ENCODE data around the gene EXD3. TPM values are rescaled to one million over a fixed set of nuclear protein-coding genes. Genes with fewer than 3 reads are reported as not detected.

The EXD3 gene
- total and polyA plus RNA-seq, 8 donors = 12.9 to 105 (median 24.0) TPM

- no peaks in the 10 kb centered on the region for H3K36me3 ChIP-seq
- peaks cover 7 to 94% (median 45%) of the 10 kb centered on the region in 3 donors for H3K27me3 ChIP-seq
- H3K4me3 ChIP-seq = peak overlapping the region; percentile 43 to 62 (median 54)
- peak in 1 of 2 donors; percentile 79 for DNase-seq
- intact Hi-C loops (cut with DNase I; ENCODE audit: low total_unique reads) = loop anchor here (10.0 kb wide), 1 partner anchor 105 kb away; no protein-coding TSS in a partner anchor
- peak overlapping the region; percentile 78 to 90 (median 90) for H3K27ac ChIP-seq
- WGBS, 5 donors = 22 to 37% (median 25%) methylated on average over 16 of the region's 16 CpGs
- peak in 1 of 3 donors; percentile 23 for TF ChIP-seq POLR2AphosphoS5 (IDR thresholded peaks at IDR 0.05)
- TF ChIP-seq POLR2A (IDR thresholded peaks at IDR 0.05) = no peak
- no peaks in the 10 kb centered on the region for H3K9me3 ChIP-seq
- peaks cover 64 to 88% (median 82%) of the 10 kb centered on the region in 4 donors for H3K4me1 ChIP-seq
These were observed 123.0 kb downstream of the EXD3 start for GRCh38 chr9:137299938-137300337.

GRCh38 chr9:137299203-137299565 lies 123.8 kb downstream of the EXD3 start:
- intact Hi-C loops (cut with DNase I; ENCODE audit: low total_unique reads) = no loop called here
- peak in 1 of 2 donors; percentile 32 for DNase-seq
- H3K9me3 ChIP-seq = no peaks in the 10 kb centered on the region
- 15 to 54% (median 32%) methylated on average over 10 of the region's 10 CpGs; no CpG with 5 or more reads in 1 of the 5 donors for WGBS, 5 donors
- TF ChIP-seq POLR2AphosphoS5 (IDR thresholded peaks at IDR 0.05) (no peak), CTCF (IDR thresholded peaks at IDR 0.05) (no peak), POLR2A (IDR thresholded peaks at IDR 0.05) (no peak), EP300 (IDR thresholded peaks at IDR 0.05) (no peak)
- peak overlapping the region; percentile 73 to 90 (median 90) for H3K27ac ChIP-seq
- no peaks in the 10 kb centered on the region for H3K36me3 ChIP-seq
- H3K4me3 ChIP-seq = peak overlapping the region in 3 of 4 donors; percentile 53 to 62 (median 56)
- H3K27me3 ChIP-seq = peaks cover 7 to 94% (median 47%) of the 10 kb centered on the region in 3 donors
- H3K4me1 ChIP-seq = peaks cover 61 to 88% (median 80%) of the 10 kb centered on the region in 4 donors

- Histone ChIP-seq H3K27me3 (peaks cover 7 to 94% (median 47%) of the 10 kb centered on the region in 3 donors), H3K27ac (peak overlapping the region; percentile 73 to 90 (median 90)), H3K4me3 (peak overlapping the region in 3 of 4 donors; percentile 53 to 62 (median 56)), H3K36me3 (no peaks in the 10 kb centered on the region), H3K9me3 (no peaks in the 10 kb centered on the region), H3K4me1 (peaks cover 61 to 86% (median 80%) of the 10 kb centered on the region in 4 donors)
- peak; percentile 65 to 70 for DNase-seq
- intact Hi-C loops (cut with DNase I; ENCODE audit: low total_unique reads) = no loop called here
- no peak for TF ChIP-seq CTCF (IDR thresholded peaks at IDR 0.05)
- peak in 2 of 3 donors; percentile 52 to 62 for TF ChIP-seq POLR2AphosphoS5 (IDR thresholded peaks at IDR 0.05)
- TF ChIP-seq EP300 (IDR thresholded peaks at IDR 0.05) = no peak
- WGBS, 5 donors = 19 to 51% (median 34%) methylated on average over 24 of the region's 24 CpGs
These were observed 124.4 kb downstream of the EXD3 start for GRCh38 chr9:137298401-137299202.

- H3K27ac ChIP-seq = peak overlapping the region; percentile 73 to 90 (median 90)
- H3K4me1 ChIP-seq = peaks cover 61 to 81% (median 77%) of the 10 kb centered on the region in 4 donors
- peak in 1 of 2 donors; percentile 44 for DNase-seq
- H3K4me3 ChIP-seq = peak overlapping the region in 1 of 4 donors; percentile 62
- no peaks in the 10 kb centered on the region for H3K36me3 ChIP-seq
- intact Hi-C loops (cut with DNase I; ENCODE audit: low total_unique reads) = no loop called here
- H3K9me3 ChIP-seq = no peaks in the 10 kb centered on the region
- peaks cover 7 to 93% (median 47%) of the 10 kb centered on the region in 3 donors for H3K27me3 ChIP-seq
- WGBS, 5 donors = 21 to 58% (median 40%) methylated on average over 6 to 7 of the region's 7 CpGs
- TF ChIP-seq POLR2A (IDR thresholded peaks at IDR 0.05) (no peak), EP300 (IDR thresholded peaks at IDR 0.05) (no peak), CTCF (IDR thresholded peaks at IDR 0.05) (no peak), POLR2AphosphoS5 (IDR thresholded peaks at IDR 0.05) (no peak)
These were observed 125.0 kb downstream of the EXD3 start for GRCh38 chr9:137297966-137298365.

All from stomach (tissue), 9 donors.